GM12878 (cell line): ENCODE data around the gene STARD13. TPM values are rescaled to one million over a fixed set of nuclear protein-coding genes. Genes with fewer than 3 reads are reported as not detected.

Experiments used
- ATAC-seq: fragments of 200-7000 bp; cut with Tn5 transposase; 3 replicates; pipeline ENCODE4 v1.9.1; 2020; ENCODE audit warnings: mild to moderate bottlenecking, moderate library complexity
- BruUV-seq: library from RNA; stranded (reverse); fragments of 400-500 nt; replicated peaks from 2 replicates; lab custom pipeline; 2021; lab: Mats Ljungman, UMichigan
- CTCF ChIA-PET: fragments of 300-600 bp; sonication (Branson Sonifier 250); formaldehyde crosslinking; extraction: SDS; loops from one replicate; lab custom pipeline; 2021; ENCODE audit warnings: inconsistent platforms; lab: Yijun Ruan, JAX
- POLR2A ChIA-PET: fragments of 350-600 bp; formaldehyde crosslinking; extraction: SDS; loops from one replicate; lab custom pipeline; 2021; ENCODE audit warnings: inconsistent platforms; lab: Charles Lee
- RAD21 ChIA-PET: fragments of 300-600 bp; sonication (Branson Sonifier 250); formaldehyde crosslinking; loops from one replicate; lab custom pipeline; 2023; ENCODE audit warnings: antibody characterized with exemption; ENCODE audit not compliant: unreplicated experiment; lab: Charles Lee
- SMC1A ChIA-PET: fragments of 300-600 bp; sonication (Branson Sonifier 250); formaldehyde crosslinking; loops from one replicate; lab custom pipeline; 2023; ENCODE audit not compliant: unreplicated experiment, uncharacterized antibody; lab: Charles Lee
- DNase-seq: peaks from one replicate; pipeline ENCODE4 v3.0.0-alpha.2; 2011; ENCODE audit warnings: low read depth, low spot score
- FAIRE-seq: peaks from 3 replicates; lab custom pipeline; 2011; peaks lifted over from hg19 to GRCh38; lab: Jason Lieb, UNC
- H2AFZ ChIP-seq: 2 replicates; pipeline ENCODE4 v1.6.0; 2011; ENCODE audit warnings: low read depth, low read length, control low read depth; ENCODE audit not compliant: control insufficient read depth
- H3K27ac ChIP-seq: 2 replicates; pipeline ENCODE4 v1.5.1; 2011; ENCODE audit warnings: control low read depth; ENCODE audit not compliant: control insufficient read depth, insufficient read depth
- H3K27me3 ChIP-seq, 2 experiments: replicated peaks in 1 of 2; 2 replicates each; pipeline versions ENCODE4 v1.6.0 to v1.6.1; 2011; ENCODE audit warnings: low read length in 1 of 2; ENCODE audit not compliant: control insufficient read depth in 2 of 2, insufficient read depth in 2 of 2
- H3K36me3 ChIP-seq, 2 experiments: 2 replicates each; pipeline ENCODE4 v1.5.1; 2011; ENCODE audit warnings: low read length in 1 of 2; ENCODE audit not compliant: control insufficient read depth in 2 of 2, insufficient read depth in 2 of 2
- H3K4me1 ChIP-seq: 2 replicates; pipeline ENCODE4 v1.6.1; 2011; ENCODE audit warnings: mild to moderate bottlenecking, low read length, moderate library complexity, mixed read lengths; ENCODE audit not compliant: control insufficient read depth, insufficient read depth
- H3K4me2 ChIP-seq: 2 replicates; pipeline ENCODE4 v1.6.0; 2011; ENCODE audit warnings: control low read depth; ENCODE audit not compliant: control insufficient read depth, insufficient read depth
- H3K4me3 ChIP-seq: fragments of 200-600 bp; sonication (generic); 2 replicates; pipeline ENCODE4 v1.5.1; 2016
- H3K79me2 ChIP-seq: 2 replicates; pipeline ENCODE4 v1.6.0; 2011; ENCODE audit warnings: low read length; ENCODE audit not compliant: control insufficient read depth, insufficient read depth
- H3K9ac ChIP-seq: 2 replicates; pipeline ENCODE4 v1.8.0; 2011; ENCODE audit warnings: low read length, control low read depth, mixed read lengths; ENCODE audit not compliant: control insufficient read depth, insufficient read depth
- H3K9me3 ChIP-seq: replicated peaks from 3 replicates; pipeline ENCODE4 v1.5.1; 2011; ENCODE audit warnings: mild to moderate bottlenecking, low read length; ENCODE audit not compliant: control insufficient read depth, insufficient read depth
- H4K20me1 ChIP-seq: 2 replicates; pipeline ENCODE4 v1.6.0; 2011; ENCODE audit not compliant: control insufficient read depth, insufficient read depth
- ESRRA ChIP-seq: IDR thresholded peaks from 2 replicates; pipeline ENCODE4 v1.6.1; 2012; ENCODE audit warnings: mild to moderate bottlenecking, low read length, improper control_type of control experiment
- FOXM1 ChIP-seq: IDR thresholded peaks from 2 replicates; pipeline ENCODE4 v1.6.1; 2012; ENCODE audit warnings: low read depth, mild to moderate bottlenecking, inconsistent platforms, low read length, moderate library complexity
- HCFC1 ChIP-seq: fragments of 150-350 bp; IDR thresholded peaks from 2 replicates; pipeline ENCODE4 v1.6.1; 2014; ENCODE audit warnings: low read length
- HDAC6 ChIP-seq: fragments of 200-600 bp; sonication (generic); IDR thresholded peaks from one replicate; pipeline ENCODE4 v1.8.0; 2017; ENCODE audit warnings: antibody characterized with exemption; ENCODE audit not compliant: unreplicated experiment
- IKZF1 ChIP-seq: fragments of 450-650 bp; conservative IDR thresholded peaks from 2 replicates; pipeline ENCODE4 v1.6.1; 2017; ENCODE audit warnings: antibody characterized with exemption, mild to moderate bottlenecking
- KLF5 ChIP-seq: fragments of 450-650 bp; IDR thresholded peaks from 2 replicates; pipeline ENCODE4 v1.6.1; 2014; ENCODE audit warnings: mild to moderate bottlenecking; ENCODE audit not compliant: partially characterized antibody
- MEF2A ChIP-seq: IDR thresholded peaks from 2 replicates; pipeline ENCODE4 v1.6.1; 2011; ENCODE audit warnings: low read depth, mild to moderate bottlenecking, low read length, moderate library complexity; ENCODE audit not compliant: insufficient read depth
- MTA2 ChIP-seq: fragments of 450-650 bp; IDR thresholded peaks from 2 replicates; pipeline ENCODE4 v1.6.1; 2016; ENCODE audit warnings: low read depth, mild to moderate bottlenecking, moderate library complexity
- MXI1 ChIP-seq: fragments of 150-350 bp; IDR thresholded peaks from 2 replicates; pipeline ENCODE4 v1.6.1; 2011; ENCODE audit warnings: low read depth, mild to moderate bottlenecking, inconsistent platforms, low read length, improper control_type of control experiment
- NBN ChIP-seq: fragments of 450-650 bp; IDR thresholded peaks from 2 replicates; pipeline ENCODE4 v1.6.1; 2016
- NRF1 ChIP-seq: conservative IDR thresholded peaks from 2 replicates; pipeline ENCODE4 v1.6.1; 2011; ENCODE audit warnings: mild to moderate bottlenecking, low read depth, low read length, improper control_type of control experiment
- SMARCA5 ChIP-seq: fragments of 450-650 bp; IDR thresholded peaks from 2 replicates; pipeline ENCODE4 v1.6.1; 2017; ENCODE audit warnings: mild to moderate bottlenecking
- STAT3 ChIP-seq: IDR thresholded peaks from 2 replicates; pipeline ENCODE4 v1.6.1; 2011; ENCODE audit warnings: low read depth, low read length, improper control_type of control experiment
- YY1 ChIP-seq: IDR thresholded peaks from 2 replicates; pipeline ENCODE4 v1.6.1; 2011; ENCODE audit warnings: low read depth, mild to moderate bottlenecking, low read length
- WGBS: methylation state at CpG from one replicate; pipeline ENCODE4 v1.1.6; 2016; ENCODE audit warnings: low lambda C conversion rate; ENCODE audit not compliant: insufficient replicate concordance, insufficient coverage; ENCODE audit errors: missing lambda C conversion rate; 5-methylcytosine and 5-hydroxymethylcytosine counted together
- in situ Hi-C: fragments of 300-500 bp; cut with MboI; formaldehyde crosslinking; loops from 9 replicates; pipeline ENCODE4 v1.14.3; 2018; ENCODE audit warnings: mixed read lengths
- intact Hi-C: fragments of 100-400 bp; cut with micrococcal nuclease; formaldehyde crosslinking; loops from one replicate; pipeline ENCODE4 v1.14.2; 2022; ENCODE audit not compliant: unreplicated experiment
- polyA plus RNA-seq, 11 experiments: library from polyadenylated mRNA; depleted of rRNA in 4 of 11; unstranded in 6 of 11; stranded (reverse) in 5 of 11; fragments of >200 nt; fragmentation: Nextera tagmentation in 4 of 11; fragmentation: Illumina TruSeq in 1 of 11; extraction: Ambion mirVana in 4 of 11; extraction: Trizol in 1 of 11; gene quantifications; 1 replicate in 1 of 11; 2 replicates in 10 of 11; pipeline versions ENCODE4 v1.2.1 to v1.2.3, GENCODE V29; 2011 to 2016; ENCODE audit warnings: inconsistent platforms in 2 of 11, missing spikeins in 2 of 11, low read depth in 1 of 11
- total RNA-seq, 4 experiments: library from RNA; depleted of rRNA in 3 of 4; stranded (reverse); fragments of >200 nt in 3 of 4; fragmentation: Illumina TruSeq in 1 of 4; extraction: Trizol in 1 of 4; gene quantifications; 2 replicates each; pipeline versions ENCODE4 v1.2.1 to v1.2.3, GENCODE V29; 2013 to 2021
- TF ChIP-seq, protein P1 (sequence below): fragments of 450-650 bp; formaldehyde crosslinking; IDR thresholded peaks from 2 replicates; pipeline ENCODE4 v1.4.0; 2020; ENCODE audit warnings: mild to moderate bottlenecking, moderate library complexity
- TF ChIP-seq, protein P2 (sequence below): fragments of 450-650 bp; IDR thresholded peaks from 2 replicates; pipeline ENCODE4 v1.6.1; 2016; ENCODE audit warnings: mild to moderate bottlenecking

Gene STARD13
- total and polyA plus RNA-seq, 10 of the 15 experiments (the other 5 are each of a cell fraction or from before 2014, with no cell fraction given), result 4.0 to 41.6 (median 10.1) TPM

DNA sequence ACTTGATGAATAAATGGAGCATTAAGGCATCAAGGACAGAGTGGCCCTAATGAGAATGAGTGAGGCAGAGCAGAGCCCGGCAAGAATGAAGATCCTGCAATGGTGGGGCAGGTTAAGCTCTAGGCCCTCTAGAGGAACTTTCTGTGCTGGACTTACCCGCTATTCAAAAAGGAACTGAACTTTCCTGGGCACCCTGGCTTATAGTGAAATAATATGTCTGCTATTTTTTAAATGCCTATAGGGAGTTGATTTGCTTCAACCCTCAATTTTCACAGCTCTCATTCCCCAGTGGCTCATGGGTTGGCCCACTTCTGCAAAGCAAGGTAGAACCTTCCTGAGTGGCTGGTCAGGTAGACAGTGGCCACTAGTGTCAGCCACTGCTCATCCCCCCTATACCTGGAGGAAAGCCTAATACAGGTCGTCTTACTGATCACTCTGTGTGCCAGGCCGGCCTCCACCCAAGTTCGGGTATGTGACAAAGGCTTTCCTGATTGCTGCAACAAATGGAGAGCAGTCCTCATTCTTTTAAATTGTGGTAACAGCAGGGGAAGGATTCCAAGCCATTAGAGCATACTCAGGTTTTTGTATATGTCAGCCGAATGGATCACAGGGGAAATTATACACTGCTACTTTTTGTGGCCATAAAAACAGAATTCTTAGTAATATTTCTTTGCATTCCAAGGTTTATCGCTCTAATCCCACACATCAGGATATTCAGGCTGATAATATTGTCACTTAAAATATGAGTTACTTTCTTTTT, 166.4 kb downstream of the STARD13 start (continued):
- no peak for TF ChIP-seq MXI1
- no peak for TF ChIP-seq STAT3
- no peak for TF ChIP-seq YY1
- TF ChIP-seq, protein P1, sequence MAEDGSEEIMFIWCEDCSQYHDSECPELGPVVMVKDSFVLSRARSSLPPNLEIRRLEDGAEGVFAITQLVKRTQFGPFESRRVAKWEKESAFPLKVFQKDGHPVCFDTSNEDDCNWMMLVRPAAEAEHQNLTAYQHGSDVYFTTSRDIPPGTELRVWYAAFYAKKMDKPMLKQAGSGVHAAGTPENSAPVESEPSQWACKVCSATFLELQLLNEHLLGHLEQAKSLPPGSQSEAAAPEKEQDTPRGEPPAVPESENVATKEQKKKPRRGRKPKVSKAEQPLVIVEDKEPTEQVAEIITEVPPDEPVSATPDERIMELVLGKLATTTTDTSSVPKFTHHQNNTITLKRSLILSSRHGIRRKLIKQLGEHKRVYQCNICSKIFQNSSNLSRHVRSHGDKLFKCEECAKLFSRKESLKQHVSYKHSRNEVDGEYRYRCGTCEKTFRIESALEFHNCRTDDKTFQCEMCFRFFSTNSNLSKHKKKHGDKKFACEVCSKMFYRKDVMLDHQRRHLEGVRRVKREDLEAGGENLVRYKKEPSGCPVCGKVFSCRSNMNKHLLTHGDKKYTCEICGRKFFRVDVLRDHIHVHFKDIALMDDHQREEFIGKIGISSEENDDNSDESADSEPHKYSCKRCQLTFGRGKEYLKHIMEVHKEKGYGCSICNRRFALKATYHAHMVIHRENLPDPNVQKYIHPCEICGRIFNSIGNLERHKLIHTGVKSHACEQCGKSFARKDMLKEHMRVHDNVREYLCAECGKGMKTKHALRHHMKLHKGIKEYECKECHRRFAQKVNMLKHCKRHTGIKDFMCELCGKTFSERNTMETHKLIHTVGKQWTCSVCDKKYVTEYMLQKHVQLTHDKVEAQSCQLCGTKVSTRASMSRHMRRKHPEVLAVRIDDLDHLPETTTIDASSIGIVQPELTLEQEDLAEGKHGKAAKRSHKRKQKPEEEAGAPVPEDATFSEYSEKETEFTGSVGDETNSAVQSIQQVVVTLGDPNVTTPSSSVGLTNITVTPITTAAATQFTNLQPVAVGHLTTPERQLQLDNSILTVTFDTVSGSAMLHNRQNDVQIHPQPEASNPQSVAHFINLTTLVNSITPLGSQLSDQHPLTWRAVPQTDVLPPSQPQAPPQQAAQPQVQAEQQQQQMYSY (CRISPR knock-in tag), result no peak
- TF ChIP-seq HDAC6, result no peak
- no peak for TF ChIP-seq KLF5
- no peak for TF ChIP-seq ESRRA
- no peak for TF ChIP-seq HCFC1

DNA sequence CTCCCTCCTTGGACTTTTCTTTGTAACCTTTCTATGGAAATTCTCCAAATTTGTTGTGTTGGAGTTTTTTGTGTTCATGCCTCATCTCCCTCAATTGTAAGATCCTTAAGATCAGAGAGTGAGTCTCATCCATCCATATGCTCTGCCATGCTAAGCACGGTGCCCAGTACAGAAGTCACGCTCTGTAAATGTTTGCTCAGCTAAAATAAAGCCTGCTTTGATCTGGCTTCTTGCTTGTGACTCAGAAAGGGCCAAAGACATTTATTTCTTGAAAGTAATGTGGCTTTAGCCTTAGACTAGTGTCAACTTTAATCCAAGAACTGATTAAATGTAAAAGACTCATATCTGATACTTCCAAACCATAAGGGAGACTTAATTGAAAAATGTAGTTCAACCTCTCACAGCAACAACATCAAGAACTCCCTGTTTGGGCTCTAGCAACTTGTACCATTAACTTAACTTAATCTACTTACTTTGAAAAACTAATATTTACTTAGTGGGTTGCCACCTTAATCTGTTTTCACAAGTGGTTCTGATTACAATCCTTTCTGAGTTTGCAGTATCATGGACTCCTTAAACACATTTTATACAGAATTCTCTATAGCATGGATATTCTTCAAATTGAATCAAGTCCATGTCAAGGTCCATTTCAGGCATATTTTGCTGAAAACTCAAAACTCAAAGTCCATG, 169.1 kb downstream of the STARD13 start:
- Histone ChIP-seq H3K9me3 (no peaks in the 10 kb centered on the region), H3K9ac (no peak overlapping the region), H3K27ac (no peak overlapping the region), H3K79me2 (no peaks in the 10 kb centered on the region), H3K4me2 (no peak overlapping the region), H3K27me3 (no peaks in the 10 kb centered on the region), H4K20me1 (no peaks in the 10 kb centered on the region), H3K4me3 (no peak overlapping the region), H3K36me3 (peaks cover 21 to 27% of the 10 kb centered on the region in 2 experiments), H2AFZ (no peak overlapping the region), H3K4me1 (peaks cover 1% of the 10 kb centered on the region)
- in situ Hi-C loops (no loop called here), intact Hi-C loops (no loop called here)
- no peak for ATAC-seq
- DNase-seq, result no peak
- SMC1A ChIA-PET, result no interaction called here
- BruUV-seq, result no TSS peak
- CTCF ChIA-PET, result no interaction called here
- POLR2A ChIA-PET, result interaction anchor here (0.7 kb wide), 1 partner anchor 241 kb away, joined by 3 read pairs; no protein-coding TSS in a partner anchor
- 28% methylated on average over 2 of the region's 2 CpGs for WGBS
- RAD21 ChIA-PET, result no interaction called here
- no peak for FAIRE-seq
- TF ChIP-seq NRF1 (no peak), MTA2 (no peak), NBN (no peak), IKZF1 (no peak), MEF2A (no peak), SMARCA5 (no peak), FOXM1 (no peak)
- TF ChIP-seq, protein P2, sequence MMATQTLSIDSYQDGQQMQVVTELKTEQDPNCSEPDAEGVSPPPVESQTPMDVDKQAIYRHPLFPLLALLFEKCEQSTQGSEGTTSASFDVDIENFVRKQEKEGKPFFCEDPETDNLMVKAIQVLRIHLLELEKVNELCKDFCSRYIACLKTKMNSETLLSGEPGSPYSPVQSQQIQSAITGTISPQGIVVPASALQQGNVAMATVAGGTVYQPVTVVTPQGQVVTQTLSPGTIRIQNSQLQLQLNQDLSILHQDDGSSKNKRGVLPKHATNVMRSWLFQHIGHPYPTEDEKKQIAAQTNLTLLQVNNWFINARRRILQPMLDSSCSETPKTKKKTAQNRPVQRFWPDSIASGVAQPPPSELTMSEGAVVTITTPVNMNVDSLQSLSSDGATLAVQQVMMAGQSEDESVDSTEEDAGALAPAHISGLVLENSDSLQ, result no peak
